ELF-1 (cell line): ENCODE data around the gene PDGFD.

Source experiments
- DNase-seq: peaks from one replicate; pipeline ENCODE4 v3.0.0-alpha.2; 2016; ENCODE audit warnings: low read depth, low spot score

PDGFD gene

DNA sequence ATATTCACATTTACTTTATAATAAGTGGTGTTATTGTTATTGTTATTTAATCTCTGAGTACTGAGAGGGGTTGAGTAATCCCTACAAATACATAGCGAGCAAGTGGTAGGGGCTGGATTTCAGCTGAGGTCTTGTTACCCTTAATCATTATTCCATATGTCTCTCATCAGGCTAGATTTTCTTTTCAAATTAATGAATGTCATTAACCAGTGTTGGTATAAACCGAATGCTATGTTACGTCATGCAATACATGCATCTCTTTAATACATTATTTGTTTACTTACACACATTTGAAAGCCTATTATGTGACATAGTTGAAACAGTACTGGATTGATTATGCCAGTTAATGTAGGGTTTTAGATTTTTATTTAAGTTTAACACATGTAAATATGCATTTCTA lies 18.9 kb downstream of the PDGFD start:
- no peak for DNase-seq

DNA sequence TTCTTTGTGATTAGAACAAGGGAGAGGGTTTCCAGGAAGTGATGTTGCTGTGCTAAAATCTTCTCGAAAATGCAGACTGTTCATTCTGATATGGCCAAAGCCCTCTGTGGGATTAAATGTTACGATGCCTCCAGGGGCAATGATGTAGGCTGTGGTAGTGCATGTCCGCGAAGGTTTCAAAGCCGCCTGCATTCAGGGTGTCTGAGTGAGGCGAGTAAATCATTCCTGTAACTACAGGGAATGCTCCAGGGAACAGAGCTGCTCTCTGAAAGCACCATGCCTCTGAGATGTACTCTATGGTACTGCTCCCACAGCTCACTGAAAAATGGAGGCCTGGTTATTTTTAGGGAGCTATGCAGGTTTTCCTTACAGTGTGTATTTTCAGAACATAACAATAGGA lies 21.2 kb downstream of the PDGFD start:
- peak; percentile 3 for DNase-seq

DNA sequence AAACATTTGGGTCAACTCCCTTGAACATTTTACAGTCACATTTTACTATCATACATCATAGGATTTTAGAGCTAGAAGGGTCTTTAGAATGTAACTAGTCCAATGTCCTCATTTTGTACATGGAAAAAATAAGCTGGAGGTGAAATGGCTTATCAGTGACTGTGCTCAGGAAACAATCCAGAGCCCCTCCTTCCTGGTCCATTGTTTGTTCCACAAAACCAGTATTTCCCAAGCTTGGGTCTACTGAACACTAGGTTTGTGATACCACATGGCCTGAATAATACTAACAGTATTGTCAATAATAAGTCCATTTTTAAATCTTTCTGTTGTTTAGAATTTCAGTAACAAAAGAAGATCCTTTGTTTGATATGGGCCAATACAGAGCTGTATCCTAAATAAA lies 27.1 kb downstream of the PDGFD start:
- no peak for DNase-seq

DNA sequence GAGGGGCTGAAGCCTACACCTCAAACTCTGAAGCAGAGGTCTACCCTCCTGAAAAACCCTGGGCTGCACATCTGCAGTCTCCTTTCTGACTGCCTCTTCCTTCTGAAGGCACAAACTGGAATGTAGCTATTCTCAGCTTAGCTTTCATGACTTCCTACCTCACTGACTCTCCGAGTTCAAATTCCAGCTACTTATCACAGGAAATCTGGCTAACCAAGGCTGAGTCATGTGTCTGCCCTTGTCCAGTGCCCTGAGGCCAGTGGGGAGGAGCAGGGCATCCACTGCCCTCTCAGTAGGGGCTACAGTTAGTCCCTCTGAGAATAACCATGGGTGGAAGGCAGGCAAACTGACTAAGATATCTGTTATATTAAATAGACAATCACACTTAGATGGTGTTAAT lies 29.2 kb downstream of the PDGFD start:
- DNase-seq: peak; percentile 32

DNA sequence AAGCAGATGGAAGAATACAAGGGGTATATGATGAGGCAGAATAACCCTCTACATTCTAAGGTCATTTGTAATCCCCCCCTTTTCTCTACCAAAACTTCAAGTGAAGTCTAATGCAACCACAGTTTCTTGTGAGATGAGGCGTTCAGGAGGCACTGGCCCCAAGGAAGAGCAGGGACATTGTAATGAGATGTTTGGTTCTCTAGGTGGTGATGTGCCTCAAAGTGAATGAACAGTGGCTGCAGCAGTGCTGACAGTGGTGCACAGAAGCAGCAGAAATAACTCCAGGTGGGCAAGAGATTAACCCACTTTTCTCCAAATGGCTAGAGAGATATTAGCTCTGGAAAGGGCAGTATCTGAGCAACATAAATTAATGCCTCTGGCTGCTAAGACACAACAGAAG lies 33.8 kb downstream of the PDGFD start:
- no peak for DNase-seq

DNA sequence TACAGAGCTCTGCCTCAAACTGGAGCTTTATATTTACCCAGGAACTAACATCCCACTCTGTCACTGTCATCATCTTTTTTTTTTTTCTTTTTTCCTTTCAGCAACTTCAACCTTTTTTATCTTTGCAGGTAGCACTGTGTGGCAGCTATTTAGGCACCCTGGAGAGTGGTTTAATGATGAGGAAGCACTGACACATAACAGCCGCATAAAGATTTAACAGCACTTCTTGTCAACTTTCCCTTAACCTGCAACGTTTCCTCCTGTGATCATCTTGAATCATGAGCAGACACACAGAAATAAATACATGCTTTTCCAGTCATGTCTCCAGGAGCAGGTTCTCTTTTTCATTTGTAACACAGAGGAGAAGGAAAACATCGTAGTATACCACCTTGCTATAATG lies 34.8 kb downstream of the PDGFD start:
- no peak for DNase-seq

DNA sequence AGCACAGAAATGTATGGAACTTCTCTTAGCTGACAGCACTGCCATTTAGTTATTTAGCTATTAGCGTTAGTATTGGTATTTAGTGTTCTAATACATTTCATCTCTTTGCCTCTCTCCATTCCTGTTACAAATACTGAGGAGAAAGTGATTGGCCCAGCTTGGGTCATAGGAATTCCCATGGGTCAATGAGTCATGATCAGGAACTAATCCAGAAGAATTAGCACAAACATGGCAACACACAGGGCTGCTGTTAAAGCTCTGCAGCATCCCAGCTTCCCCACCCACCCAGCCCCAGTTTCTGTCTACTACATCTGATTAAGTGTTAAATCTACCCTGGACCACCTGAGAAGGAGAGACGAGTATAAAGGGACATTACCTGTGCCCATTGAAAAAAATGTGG lies 36.1 kb downstream of the PDGFD start:
- DNase-seq: no peak

DNA sequence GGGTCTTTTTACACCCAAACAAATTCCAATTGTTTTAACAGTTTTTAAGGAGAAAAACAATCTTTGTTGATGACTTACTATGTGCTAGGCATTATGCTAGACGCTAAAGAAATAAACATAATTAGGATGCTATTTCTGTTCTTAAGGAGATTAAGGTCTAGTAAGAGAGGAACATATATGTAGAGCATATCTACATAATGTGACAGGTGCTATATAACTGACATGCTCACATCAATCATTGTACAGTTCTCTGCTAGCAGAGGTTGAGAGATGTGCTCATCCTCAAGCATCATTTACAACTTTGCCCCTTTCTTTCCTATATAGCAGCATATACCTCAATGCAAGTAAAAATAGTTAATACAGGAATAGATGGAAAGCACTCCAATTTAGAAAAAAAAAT lies 37.5 kb downstream of the PDGFD start:
- DNase-seq: no peak

DNA sequence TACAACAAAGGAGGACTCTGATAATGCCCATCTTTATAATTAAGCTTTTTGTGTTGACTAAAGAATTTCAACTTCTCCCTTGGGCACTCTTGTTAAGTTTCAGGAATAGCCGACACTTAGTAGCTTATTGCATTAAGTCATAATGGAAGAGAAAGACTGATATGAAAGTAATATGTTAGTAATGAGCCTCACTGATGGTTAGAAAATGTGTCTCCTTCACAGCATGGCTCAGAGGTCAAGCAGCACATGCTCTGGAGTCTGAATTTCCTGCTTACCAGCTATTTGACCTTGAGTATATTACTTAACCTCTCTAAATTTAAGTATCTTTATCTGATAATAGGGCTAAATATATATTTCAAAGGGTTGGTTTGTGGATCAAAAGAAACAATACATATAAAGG lies 39.0 kb downstream of the PDGFD start:
- DNase-seq: no peak

DNA sequence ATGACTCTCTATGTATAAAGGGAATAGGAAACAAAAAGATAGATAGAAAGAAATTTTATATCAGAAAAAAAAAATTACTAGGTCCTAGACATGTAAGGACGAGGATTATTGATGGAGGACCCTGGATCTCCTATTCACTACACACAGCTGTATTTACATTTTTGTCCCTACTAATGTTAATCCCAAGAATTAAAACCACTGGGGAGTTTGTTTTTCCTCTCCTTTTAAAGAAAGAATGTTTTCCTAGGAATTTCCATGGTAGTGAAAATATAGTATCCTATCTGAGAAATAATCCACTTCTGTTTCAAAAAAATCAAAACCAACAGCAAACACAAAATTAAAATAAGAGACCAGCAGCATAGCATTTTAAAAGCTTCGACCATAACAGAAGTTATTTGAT lies 41.1 kb downstream of the PDGFD start:
- no peak for DNase-seq

DNA sequence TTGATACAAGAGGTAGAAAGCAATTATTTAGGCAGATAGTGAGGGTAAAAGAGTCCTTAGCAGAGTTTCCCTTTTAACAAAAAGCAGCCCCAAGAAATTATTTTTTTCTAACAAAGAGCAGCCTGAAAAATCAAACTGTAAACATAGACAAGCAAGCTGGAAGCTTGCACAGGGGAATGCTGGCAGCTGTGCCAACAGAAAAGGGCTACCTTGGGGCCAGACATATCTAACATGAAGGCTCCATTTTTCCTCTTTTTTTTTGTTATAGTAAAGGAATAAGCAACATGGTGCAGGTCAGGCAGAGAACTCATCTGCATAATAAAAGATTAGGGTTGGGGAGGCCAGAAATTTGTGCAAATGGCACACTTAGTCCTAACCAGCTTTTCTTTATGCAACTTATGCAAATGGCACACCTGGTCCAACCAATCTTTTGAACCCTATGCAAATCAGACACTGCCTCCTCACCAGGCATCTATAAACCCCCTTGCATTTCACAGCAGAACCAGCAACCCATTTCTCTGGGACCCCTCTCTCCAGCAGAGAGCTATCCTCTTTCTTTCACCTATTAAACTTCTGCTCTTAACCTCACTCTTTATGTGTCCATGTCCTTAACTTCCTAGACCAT lies 41.8 kb downstream of the PDGFD start:
- DNase-seq: no peak

DNA sequence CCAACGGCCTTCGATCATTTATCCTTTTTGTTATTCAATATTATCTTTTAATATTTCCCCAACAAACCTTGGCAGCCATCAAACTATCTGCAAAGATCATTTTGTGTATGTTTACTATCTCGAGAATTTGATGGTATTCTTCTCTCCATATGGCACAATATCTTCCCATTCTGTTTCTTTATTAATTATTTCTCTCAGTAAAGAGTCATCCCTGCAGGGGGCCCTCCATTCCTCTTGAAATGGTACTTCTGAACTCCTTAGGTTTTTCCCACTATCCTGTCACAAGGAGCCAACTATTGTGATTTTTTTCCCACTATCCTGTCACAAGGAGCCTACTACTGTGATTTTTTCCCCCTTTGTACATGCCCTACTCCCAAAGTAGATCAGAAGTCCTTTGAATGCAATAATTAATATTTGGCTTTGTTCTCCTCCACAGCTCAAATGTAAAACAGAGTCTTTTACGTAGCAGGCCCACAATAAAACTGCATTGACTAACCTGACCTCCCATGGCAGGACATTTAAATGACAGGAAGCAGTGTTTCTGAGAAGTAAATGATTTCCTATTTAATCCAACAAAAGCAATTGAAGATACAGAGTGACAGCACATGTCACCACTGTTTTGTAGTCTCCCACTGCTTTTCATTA lies 43.3 kb downstream of the PDGFD start:
- no peak for DNase-seq

DNA sequence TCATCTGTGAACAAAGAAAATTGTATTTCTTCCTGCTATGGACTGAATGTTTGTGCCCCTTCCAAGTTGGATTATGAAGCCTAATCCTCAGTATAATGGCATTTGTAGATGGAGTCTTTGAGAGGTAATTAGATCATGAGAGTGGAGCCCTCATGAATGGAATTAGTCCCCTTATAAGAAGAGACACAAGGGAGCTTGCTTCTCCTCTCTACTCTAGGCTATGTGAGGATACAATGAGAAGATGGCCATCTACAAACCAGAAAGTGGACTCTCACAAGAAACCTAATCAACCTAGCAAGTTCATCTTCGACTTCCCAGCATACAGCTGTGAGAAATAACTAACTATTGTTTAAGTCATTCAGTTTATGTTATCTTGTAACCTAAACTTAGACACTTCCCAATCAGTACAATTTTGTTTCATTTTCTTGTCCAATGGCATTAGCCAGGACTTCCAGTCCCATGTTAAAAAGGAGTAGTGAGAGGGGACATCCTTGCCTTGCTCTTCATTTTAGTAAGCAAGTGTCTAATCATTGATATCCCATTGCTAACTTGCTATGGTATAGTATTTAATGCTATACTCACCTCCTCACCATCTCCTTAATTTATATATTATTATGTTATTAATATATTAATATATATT lies 45.7 kb downstream of the PDGFD start:
- no peak for DNase-seq

DNA sequence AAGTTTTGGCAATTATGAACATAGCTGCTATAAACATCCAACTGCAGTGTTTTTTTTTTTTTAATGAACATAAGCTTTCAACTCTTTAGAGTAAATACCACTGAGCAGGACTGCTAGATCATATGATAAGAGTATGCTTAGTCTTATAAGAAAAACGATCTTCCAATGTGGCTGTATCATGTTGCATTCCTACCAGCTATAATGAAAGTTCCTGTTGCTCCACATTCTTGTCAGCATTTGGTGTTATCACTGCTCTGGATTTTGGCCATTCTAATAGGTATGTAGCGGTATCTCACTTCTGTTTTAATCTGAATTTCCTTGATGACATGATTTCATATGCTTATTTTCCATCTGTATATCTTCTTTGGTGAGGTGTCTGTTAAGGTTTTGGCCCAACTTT lies 50.4 kb downstream of the PDGFD start:
- no peak for DNase-seq

DNA sequence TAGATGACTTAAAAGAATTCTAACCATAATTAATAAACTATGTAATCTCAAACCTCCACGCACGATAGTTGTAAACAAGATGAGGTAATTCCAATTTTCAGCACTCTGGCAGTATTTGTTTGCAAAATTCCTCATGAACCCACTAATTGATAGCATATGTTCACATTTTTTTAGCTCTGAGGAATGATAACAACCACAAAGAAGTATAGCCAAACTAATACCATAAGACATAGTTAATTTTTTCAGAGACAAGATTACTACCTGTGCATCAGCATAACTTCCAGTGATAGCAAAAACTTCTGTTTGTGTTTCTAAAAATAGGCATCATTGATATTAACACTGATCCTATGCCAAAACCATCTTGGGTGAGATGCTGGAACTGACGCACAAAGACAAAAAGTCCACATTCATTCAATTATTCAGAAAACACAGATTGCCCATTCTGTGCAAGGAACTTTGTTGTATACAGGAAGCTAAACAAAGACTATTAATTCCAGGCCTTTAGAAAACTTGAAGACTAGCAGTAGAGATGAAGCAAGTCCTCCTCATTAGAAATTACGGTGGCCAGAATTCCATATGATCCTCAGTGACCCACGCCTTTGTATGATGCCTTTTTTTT lies 57.7 kb downstream of the PDGFD start:
- DNase-seq: no peak

DNA sequence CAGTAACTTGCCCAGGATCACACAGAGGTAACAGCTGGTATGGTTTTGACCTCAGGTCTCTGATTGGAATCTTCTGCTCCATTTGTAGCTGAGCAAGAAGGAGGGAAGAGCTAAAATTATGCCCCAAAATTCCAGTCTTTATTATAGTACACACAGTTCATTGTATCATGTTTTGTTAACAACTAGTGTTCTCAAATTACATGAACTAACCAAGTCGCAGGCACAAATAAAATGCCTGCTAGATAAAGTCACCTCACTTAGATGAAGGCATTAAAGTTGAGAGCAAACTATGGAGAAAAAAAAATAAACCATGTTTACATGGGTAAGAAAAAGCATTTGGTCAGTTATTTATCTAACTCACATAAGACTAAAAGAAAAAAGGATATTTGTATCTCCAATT lies 58.8 kb downstream of the PDGFD start:
- no peak for DNase-seq

DNA sequence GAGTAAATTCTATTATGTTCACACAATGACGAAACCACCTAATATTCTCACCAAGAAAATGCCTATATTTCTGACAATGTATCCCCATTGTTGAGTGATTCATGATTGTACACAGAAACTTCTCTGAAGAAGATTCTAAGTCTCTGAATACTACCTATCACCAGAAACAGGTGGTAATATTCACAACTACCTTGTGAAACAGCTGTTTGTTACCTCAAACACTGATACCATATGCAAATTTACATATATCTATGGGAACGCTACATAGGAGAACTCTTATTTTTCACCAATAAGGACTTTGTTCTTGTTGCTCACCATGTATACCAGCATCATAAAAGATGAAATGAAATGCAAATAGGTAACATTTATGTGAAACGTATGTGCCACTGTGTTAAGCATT lies 59.3 kb downstream of the PDGFD start:
- DNase-seq: no peak

DNA sequence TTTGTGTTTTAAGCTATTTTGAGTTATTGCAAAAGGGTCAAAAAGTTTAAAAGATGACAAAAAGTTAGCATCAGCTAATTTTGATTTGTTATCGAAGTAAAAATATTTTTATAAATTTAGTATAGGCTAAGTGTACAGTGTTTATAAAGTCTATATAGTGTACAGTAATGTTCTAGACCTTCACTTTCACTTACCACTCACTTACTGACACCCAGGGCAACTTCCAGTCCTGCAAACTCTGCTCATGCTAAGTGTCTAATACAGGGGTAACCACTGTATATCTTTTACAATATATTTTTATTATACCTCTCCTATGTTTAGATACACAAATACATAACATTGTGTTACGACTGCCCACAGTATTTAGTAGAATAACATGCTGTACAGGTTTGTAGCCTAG lies 59.7 kb downstream of the PDGFD start:
- DNase-seq: no peak

DNA sequence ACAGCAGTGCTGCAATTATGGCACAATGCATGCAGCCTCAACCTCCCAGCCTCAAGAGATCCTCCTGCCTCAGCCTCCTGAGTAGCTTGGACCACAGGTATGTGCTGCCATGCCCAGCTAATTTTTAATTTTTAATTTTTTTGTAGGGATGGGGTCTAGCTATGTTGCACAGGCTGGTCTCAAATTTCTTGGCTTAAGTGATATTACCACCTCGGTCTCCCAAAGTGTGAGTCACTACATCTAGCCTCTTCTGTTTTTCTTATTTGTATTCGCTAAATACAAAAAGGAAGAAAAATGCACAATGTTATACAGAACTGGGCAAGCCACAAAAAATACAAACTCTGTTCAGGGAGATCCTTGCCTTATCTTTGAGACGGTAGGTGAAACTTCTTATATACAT lies 65.4 kb downstream of the PDGFD start:
- no peak for DNase-seq

DNA sequence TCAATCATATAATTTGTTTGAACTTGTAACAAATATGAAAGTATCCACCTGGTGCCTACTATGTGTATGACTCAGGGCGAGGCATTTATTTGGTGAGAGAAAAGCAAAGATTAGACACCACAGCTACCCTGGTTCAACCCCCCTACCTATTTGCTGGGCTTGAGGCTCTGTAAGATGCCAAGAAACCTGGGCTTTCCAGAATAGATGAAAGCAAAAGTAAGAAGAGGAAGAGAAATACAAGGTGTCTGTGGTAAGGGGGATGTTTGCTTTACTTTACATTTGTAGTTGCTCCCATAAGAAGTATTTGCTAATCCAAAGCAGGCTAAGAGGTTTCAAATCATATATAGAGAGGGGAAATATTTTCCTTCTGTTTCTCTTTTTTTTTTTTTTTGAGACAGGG lies 65.8 kb downstream of the PDGFD start:
- no peak for DNase-seq

DNA sequence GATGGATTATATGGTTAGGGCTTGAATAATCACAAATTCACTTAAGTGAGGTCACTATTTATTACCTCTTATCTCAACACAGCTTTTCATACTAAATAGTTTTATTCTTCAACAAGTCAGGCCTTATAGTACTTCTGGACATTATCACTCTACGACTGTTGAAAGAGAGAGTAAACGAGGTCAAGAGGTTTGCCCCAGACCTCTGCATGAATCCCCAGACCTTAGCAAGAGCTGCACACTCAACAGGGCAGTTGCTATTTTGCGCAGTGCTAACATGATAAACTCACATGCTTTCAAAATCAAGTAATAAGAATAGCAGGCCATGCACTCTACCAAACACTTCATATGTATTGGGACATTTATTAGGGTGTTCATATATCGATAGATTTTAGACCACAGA lies 67.0 kb downstream of the PDGFD start:
- DNase-seq: no peak

DNA sequence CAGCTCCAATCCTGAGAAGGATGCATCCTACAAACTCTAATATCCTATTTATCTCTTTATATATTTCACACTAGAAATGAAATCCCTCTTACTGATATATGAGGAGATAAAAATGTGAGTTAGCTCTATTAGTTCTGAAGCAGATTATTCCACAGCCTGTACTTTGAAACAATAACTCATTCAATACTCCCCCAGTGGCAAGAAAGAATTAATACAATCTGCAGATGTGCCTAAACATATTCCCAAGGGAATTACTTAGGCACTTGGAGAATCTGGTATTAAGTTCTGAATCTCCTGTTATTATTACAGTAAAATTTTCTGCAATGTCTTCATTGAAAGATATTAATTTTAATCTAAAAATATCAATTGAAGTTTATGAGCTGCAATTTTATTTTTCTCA lies 68.2 kb downstream of the PDGFD start:
- no peak for DNase-seq

DNA sequence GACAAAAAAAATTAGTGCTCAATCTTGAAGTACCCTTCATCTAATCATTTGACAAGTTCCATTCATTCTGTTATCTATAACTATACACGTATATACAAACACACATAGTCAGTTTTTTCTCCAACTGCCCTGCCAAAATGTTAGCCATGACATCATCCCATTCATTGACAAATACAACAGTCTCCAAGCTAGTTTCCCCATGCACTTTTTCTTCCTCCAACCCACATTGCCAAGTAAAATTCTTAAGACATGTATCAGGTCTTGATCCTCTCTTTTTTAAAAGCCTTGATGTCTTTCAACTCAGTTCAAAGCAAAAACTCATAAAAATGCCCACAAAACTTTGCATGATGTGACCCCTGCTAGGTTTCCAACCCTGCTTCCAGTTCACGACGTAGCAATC lies 69.4 kb downstream of the PDGFD start:
- no peak for DNase-seq
